ENCODE results near the gene HYCC1. TPM values are rescaled to one million over a fixed set of nuclear protein-coding genes. Genes with fewer than 3 reads are reported as not detected.

Gene HYCC1
- total and polyA plus RNA-seq, 4 experiments from 2014 or later: 11.1 to 19.6 (median 17.6) TPM

DNA sequence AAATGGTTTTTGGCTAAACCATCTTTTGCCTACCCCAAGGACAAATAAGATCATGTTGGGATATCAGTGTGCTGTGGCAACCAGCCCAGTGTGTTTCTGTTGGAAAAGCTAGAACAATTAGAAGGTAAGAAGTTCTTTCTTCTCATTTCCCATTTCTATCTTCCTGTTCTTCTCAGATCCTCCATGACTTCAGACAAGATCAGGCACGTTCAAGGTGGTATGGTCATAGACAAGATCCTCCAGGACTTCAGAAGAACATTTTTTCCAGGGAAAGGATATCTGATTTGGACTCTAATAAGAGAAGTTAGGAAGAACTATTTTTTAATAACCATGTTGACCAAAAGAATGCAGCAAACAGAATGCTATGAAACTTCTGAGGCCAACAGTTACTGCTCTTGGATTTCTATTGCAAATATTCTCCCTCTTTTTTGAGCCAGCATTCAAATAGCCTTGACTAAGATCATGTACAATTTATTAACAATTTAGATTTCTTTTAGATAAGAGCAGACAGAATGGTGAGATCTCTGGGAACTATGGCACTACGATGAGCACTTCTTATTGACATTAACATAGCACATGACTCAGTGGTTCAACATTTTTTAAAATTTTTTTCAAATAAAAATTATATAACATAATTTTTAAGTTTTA, 15.9 kb downstream of the HYCC1 start:
- CTCF ChIA-PET (ENCODE audit: partially characterized antibody): interaction anchor here (1.5 kb wide), 1 partner anchor 9 kb away, joined by 4 read pairs; no protein-coding TSS in a partner anchor
- no peak overlapping the region for H3K4me3 ChIP-seq (ENCODE audit: low read length in 2 of 2)
- H3K9me3 Mint-ChIP-seq: no peaks in the 10 kb centered on the region
- no peak overlapping the region for H3K27ac Mint-ChIP-seq
- no peak for DNase-seq
- H3K36me3 ChIP-seq (ENCODE audit: insufficient read depth, low read length): no peaks in the 10 kb centered on the region
- no peaks in the 10 kb centered on the region for H3K27me3 Mint-ChIP-seq
- H3K4me1 Mint-ChIP-seq: peaks cover 29 to 40% (median 32%) of the 10 kb centered on the region in 4 donors
- intact Hi-C loops (cut with micrococcal nuclease): no loop called here
- H3K9me3 ChIP-seq (ENCODE audit: control insufficient read depth in 1 of 2, low read length in 2 of 2): no peaks in the 10 kb centered on the region
- H3K27me3 ChIP-seq (ENCODE audit: insufficient read depth, low read length): no peaks in the 10 kb centered on the region
- H3K4me3 Mint-ChIP-seq: no peak overlapping the region
- POLR2A ChIA-PET (ENCODE audit: partially characterized antibody): no interaction called here
- H3K27ac ChIP-seq (ENCODE audit: low read depth, low read length): no peak overlapping the region
- peaks cover 31% of the 10 kb centered on the region for H3K4me1 ChIP-seq (ENCODE audit: insufficient read depth, low read length)
- H3K36me3 Mint-ChIP-seq: peaks cover 0 to 9% of the 10 kb centered on the region in 2 donors

GRCh38 chr7:22996470-22996869, 17.5 kb downstream of the HYCC1 start:
- Mint-ChIP-seq H3K27ac (no peak overlapping the region), H3K36me3 (peaks cover 0 to 9% of the 10 kb centered on the region in 2 donors), H3K27me3 (no peaks in the 10 kb centered on the region), H3K4me1 (peaks cover 21 to 32% (median 27%) of the 10 kb centered on the region in 4 donors), H3K9me3 (no peaks in the 10 kb centered on the region), H3K4me3 (no peak overlapping the region)
- no peak for DNase-seq
- Histone ChIP-seq H3K36me3 (ENCODE audit: insufficient read depth, low read length) (no peaks in the 10 kb centered on the region), H3K4me3 (ENCODE audit: low read length in 2 of 2) (no peak overlapping the region), H3K9me3 (ENCODE audit: control insufficient read depth in 1 of 2, low read length in 2 of 2) (no peaks in the 10 kb centered on the region), H3K4me1 (ENCODE audit: insufficient read depth, low read length) (peaks cover 21% of the 10 kb centered on the region), H3K27me3 (ENCODE audit: insufficient read depth, low read length) (no peaks in the 10 kb centered on the region), H3K27ac (ENCODE audit: low read depth, low read length) (no peak overlapping the region)
- ChIA-PET POLR2A (ENCODE audit: partially characterized antibody) (no interaction called here), CTCF (ENCODE audit: partially characterized antibody) (interaction anchor here (0.7 kb wide), 1 partner anchor 58 kb away, joined by 4 read pairs; no protein-coding TSS in a partner anchor)
- intact Hi-C loops (cut with micrococcal nuclease): no loop called here

DNA sequence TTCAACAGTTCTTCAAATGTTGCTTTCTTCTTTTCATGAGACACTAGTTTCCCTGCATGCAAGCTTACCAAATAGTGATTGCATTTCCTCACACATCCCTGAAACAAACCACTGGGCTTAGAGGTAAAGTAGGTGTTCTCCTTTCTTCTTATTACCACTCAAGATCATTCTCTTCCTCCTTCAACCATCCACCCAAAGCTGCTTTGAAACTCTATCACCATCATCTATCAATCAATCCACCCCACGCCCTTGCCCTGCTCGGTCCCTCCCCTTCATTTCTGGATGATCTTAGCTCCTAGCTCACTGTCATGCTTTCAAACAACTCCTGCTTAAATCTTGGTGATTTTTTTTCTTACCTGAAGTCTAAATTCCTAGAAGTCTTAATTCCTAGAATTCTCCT, 18.9 kb downstream of the HYCC1 start:
- DNase-seq: peak in 1 of 5 donors; percentile 12
- Mint-ChIP-seq H3K27ac (peak overlapping the region in 2 of 7 donors; percentile 7 to 72), H3K27me3 (no peaks in the 10 kb centered on the region), H3K36me3 (peaks cover 0 to 17% of the 10 kb centered on the region in 2 donors), H3K4me3 (peak overlapping the region in 2 of 8 donors; percentile 4 to 29), H3K4me1 (peaks cover 20 to 30% (median 24%) of the 10 kb centered on the region in 4 donors), H3K9me3 (no peaks in the 10 kb centered on the region)
- H3K4me1 ChIP-seq (ENCODE audit: insufficient read depth, low read length): peaks cover 9% of the 10 kb centered on the region
- H3K27me3 ChIP-seq (ENCODE audit: insufficient read depth, low read length): no peaks in the 10 kb centered on the region
- no peaks in the 10 kb centered on the region for H3K36me3 ChIP-seq (ENCODE audit: insufficient read depth, low read length)
- H3K27ac ChIP-seq (ENCODE audit: low read depth, low read length): no peak overlapping the region
- H3K4me3 ChIP-seq (ENCODE audit: low read length in 2 of 2): no peak overlapping the region
- intact Hi-C loops (cut with micrococcal nuclease): no loop called here
- no peaks in the 10 kb centered on the region for H3K9me3 ChIP-seq (ENCODE audit: control insufficient read depth in 1 of 2, low read length in 2 of 2)
- ChIA-PET CTCF (ENCODE audit: partially characterized antibody) (interaction anchor here (0.9 to 1.1 kb wide), 3 partner anchors 16 to 60 kb away, joined by 3 read pairs; no protein-coding TSS in a partner anchor), POLR2A (ENCODE audit: partially characterized antibody) (no interaction called here)

DNA sequence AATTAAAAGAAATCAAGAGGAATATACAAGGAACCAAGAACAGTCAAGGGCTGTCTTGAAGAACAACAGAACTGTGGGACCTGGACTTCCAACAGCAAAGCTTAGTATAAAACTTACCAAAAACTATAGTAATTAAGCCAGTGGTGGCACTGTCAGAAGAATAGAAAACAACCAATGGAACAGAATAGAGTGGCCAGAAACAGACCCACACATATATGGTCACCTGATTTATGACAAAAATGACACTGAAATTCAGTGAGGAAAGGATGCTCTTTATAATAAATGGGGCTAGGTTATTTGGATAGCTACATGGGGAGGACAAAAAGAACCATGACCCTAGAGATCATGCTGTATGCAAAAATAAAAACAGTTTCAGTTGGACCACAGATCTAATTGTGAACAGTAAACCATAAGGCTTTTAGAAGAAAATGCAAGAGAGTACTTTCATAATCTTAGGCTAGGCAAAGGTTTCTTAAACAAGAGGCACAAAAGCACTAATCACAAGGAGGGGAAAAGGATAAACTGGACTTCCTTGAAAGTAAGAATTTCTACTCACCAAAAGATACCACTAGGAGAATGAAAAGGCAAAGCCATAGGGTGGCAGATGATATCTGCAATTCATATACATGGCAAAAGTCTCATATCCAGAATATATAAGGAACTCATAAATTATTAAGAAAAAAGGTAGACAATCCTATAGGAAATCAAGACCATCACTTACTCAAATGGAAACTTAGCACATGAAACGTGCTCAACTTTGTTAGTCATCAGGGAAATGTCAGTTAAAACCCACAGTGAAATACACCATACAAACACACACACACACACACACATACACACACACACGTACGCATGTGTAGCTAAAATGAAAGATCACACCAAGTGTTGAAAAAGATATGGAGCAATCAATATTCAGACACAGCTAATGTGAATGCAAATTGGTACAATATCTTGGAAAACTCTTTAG, 20.8 kb downstream of the HYCC1 start:
- CTCF ChIA-PET (ENCODE audit: partially characterized antibody): no interaction called here
- H3K27me3 ChIP-seq (ENCODE audit: insufficient read depth, low read length): no peaks in the 10 kb centered on the region
- H3K27ac ChIP-seq (ENCODE audit: low read depth, low read length): no peak overlapping the region
- no peaks in the 10 kb centered on the region for H3K36me3 ChIP-seq (ENCODE audit: insufficient read depth, low read length)
- DNase-seq: no peak
- Mint-ChIP-seq H3K27me3 (no peaks in the 10 kb centered on the region), H3K36me3 (peaks cover 4 to 30% of the 10 kb centered on the region in 2 donors), H3K4me3 (no peak overlapping the region), H3K9me3 (no peaks in the 10 kb centered on the region), H3K27ac (peak overlapping the region in 1 of 7 donors; percentile 14), H3K4me1 (peaks cover 17 to 28% (median 26%) of the 10 kb centered on the region in 4 donors)
- intact Hi-C loops (cut with micrococcal nuclease): no loop called here
- H3K9me3 ChIP-seq (ENCODE audit: control insufficient read depth in 1 of 2, low read length in 2 of 2): no peaks in the 10 kb centered on the region
- H3K4me1 ChIP-seq (ENCODE audit: insufficient read depth, low read length): peaks cover 9% of the 10 kb centered on the region
- POLR2A ChIA-PET (ENCODE audit: partially characterized antibody): no interaction called here
- H3K4me3 ChIP-seq (ENCODE audit: low read length in 2 of 2): no peak overlapping the region

DNA sequence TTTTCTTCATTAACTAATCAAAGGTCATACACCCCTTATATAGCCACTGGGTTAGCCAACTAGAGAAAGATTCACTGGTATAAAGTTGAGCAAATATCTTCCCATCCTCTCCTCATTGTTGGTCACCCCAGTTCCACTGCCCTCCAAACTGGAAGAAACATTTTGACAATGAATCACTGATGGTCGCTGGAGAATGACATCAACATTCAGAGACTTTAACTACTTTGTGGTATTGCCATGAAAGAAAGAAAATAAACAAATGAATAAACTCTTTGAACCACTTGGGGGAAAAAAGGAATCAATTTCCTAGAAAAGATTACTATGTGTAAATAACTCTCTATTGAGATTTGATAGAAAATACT, 23.4 kb downstream of the HYCC1 start:
- Mint-ChIP-seq H3K9me3 (no peaks in the 10 kb centered on the region), H3K27me3 (no peaks in the 10 kb centered on the region), H3K27ac (peak overlapping the region in 1 of 7 donors; percentile 53), H3K36me3 (peaks cover 4 to 29% of the 10 kb centered on the region in 2 donors), H3K4me1 (peaks cover 17 to 26% (median 24%) of the 10 kb centered on the region in 4 donors), H3K4me3 (no peak overlapping the region)
- intact Hi-C loops (cut with micrococcal nuclease): no loop called here
- ChIA-PET CTCF (ENCODE audit: partially characterized antibody) (no interaction called here), POLR2A (ENCODE audit: partially characterized antibody) (no interaction called here)
- no peaks in the 10 kb centered on the region for H3K36me3 ChIP-seq (ENCODE audit: insufficient read depth, low read length)
- H3K4me3 ChIP-seq (ENCODE audit: low read length in 2 of 2): no peak overlapping the region
- DNase-seq: no peak
- H3K27ac ChIP-seq (ENCODE audit: low read depth, low read length): no peak overlapping the region
- H3K9me3 ChIP-seq (ENCODE audit: control insufficient read depth in 1 of 2, low read length in 2 of 2): no peaks in the 10 kb centered on the region
- no peaks in the 10 kb centered on the region for H3K27me3 ChIP-seq (ENCODE audit: insufficient read depth, low read length)
- H3K4me1 ChIP-seq (ENCODE audit: insufficient read depth, low read length): peaks cover 9% of the 10 kb centered on the region

- Histone ChIP-seq H3K27me3 (ENCODE audit: insufficient read depth, low read length) (no peaks in the 10 kb centered on the region), H3K27ac (ENCODE audit: low read depth, low read length) (no peak overlapping the region), H3K4me1 (ENCODE audit: insufficient read depth, low read length) (peaks cover 9% of the 10 kb centered on the region), H3K4me3 (ENCODE audit: low read length in 2 of 2) (no peak overlapping the region), H3K9me3 (ENCODE audit: control insufficient read depth in 1 of 2, low read length in 2 of 2) (no peaks in the 10 kb centered on the region), H3K36me3 (ENCODE audit: insufficient read depth, low read length) (no peaks in the 10 kb centered on the region)
- no peak for DNase-seq
- ChIA-PET POLR2A (ENCODE audit: partially characterized antibody) (no interaction called here), CTCF (ENCODE audit: partially characterized antibody) (no interaction called here)
- H3K27ac Mint-ChIP-seq: peak overlapping the region in 1 of 7 donors; percentile 53
- H3K27me3 Mint-ChIP-seq: no peaks in the 10 kb centered on the region
- H3K36me3 Mint-ChIP-seq: peaks cover 4 to 23% of the 10 kb centered on the region in 2 donors
- no peaks in the 10 kb centered on the region for H3K9me3 Mint-ChIP-seq
- no peak overlapping the region for H3K4me3 Mint-ChIP-seq
- intact Hi-C loops (cut with micrococcal nuclease): no loop called here
- peaks cover 14 to 21% (median 18%) of the 10 kb centered on the region in 4 donors for H3K4me1 Mint-ChIP-seq
Observed at GRCh38 chr7:22989643-22990587, 24.0 kb downstream of the HYCC1 start.

Measured in CD4-positive, alpha-beta memory T cell (primary cell).